ENCODE measurements around the gene ACP6.

ACP6 gene

DNA sequence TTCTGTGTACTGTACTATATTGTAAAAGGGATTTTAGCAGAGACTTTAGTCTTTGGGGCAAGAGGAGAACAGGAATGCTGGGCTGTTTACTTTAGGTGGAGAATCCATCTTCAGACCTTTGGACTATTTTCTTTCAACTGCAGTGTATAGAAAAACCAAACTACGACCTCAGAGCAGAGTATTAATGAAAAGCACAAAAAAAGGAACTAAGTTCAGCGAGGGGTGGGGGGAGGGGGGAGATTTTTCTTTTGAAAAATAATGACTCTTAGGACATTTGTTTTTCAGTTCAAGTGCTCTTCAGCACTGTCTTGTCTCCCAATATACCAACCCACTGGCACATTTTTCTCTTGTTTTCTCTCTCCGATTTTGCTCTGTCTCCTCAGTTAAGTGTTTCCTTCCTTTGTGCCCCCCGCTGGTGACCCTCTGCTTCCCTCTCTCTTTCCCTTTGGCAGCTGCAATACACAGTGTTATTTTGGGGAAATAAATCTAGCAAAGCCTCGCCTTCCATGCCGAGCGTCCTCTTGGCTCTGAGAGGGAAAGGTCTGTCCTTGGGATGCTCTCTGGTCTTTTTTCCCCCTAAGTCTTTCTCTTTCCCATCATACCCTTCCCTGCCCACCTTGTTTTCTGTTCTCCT is 44.8 kb downstream of the ACP6 start:
- no peak for DNase-seq (ENCODE audit: extremely low read depth, insufficient read length)
- Histone ChIP-seq H3K4me3 (replicated peaks; ENCODE audit: low read depth, low read length) (no peak overlapping the region), H3K27me3 (replicated peaks; ENCODE audit: control insufficient read depth, insufficient read depth, low read length) (no peaks in the 10 kb centered on the region), H3K36me3 (ENCODE audit: control insufficient read depth, insufficient read depth, low read length) (peaks cover 4% of the 10 kb centered on the region)
- TF ChIP-seq, protein P1, sequence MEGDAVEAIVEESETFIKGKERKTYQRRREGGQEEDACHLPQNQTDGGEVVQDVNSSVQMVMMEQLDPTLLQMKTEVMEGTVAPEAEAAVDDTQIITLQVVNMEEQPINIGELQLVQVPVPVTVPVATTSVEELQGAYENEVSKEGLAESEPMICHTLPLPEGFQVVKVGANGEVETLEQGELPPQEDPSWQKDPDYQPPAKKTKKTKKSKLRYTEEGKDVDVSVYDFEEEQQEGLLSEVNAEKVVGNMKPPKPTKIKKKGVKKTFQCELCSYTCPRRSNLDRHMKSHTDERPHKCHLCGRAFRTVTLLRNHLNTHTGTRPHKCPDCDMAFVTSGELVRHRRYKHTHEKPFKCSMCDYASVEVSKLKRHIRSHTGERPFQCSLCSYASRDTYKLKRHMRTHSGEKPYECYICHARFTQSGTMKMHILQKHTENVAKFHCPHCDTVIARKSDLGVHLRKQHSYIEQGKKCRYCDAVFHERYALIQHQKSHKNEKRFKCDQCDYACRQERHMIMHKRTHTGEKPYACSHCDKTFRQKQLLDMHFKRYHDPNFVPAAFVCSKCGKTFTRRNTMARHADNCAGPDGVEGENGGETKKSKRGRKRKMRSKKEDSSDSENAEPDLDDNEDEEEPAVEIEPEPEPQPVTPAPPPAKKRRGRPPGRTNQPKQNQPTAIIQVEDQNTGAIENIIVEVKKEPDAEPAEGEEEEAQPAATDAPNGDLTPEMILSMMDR (IDR thresholded peaks at IDR 0.05; ENCODE audit: insufficient read depth, low read length, poor library complexity, severe bottlenecking): no peak

DNA sequence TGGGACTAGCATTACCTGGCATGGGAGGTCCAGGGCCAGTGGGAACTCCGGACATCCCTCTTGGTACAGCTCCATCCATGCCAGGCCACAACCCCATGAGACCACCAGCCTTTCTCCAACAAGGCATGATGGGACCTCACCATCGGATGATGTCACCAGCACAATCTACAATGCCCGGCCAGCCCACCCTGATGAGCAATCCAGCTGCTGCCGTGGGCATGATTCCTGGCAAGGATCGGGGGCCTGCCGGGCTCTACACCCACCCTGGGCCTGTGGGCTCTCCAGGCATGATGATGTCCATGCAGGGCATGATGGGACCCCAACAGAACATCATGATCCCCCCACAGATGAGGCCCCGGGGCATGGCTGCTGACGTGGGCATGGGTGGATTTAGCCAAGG is 45.8 kb downstream of the ACP6 start:
- TF ChIP-seq, protein P1 (IDR thresholded peaks at IDR 0.05; ENCODE audit: insufficient read depth, low read length, poor library complexity, severe bottlenecking): no peak
- no peak for DNase-seq (ENCODE audit: extremely low read depth, insufficient read length)
- Histone ChIP-seq H3K4me3 (replicated peaks; ENCODE audit: low read depth, low read length) (no peak overlapping the region), H3K27me3 (replicated peaks; ENCODE audit: control insufficient read depth, insufficient read depth, low read length) (no peaks in the 10 kb centered on the region), H3K36me3 (ENCODE audit: control insufficient read depth, insufficient read depth, low read length) (peaks cover 8% of the 10 kb centered on the region)

DNA sequence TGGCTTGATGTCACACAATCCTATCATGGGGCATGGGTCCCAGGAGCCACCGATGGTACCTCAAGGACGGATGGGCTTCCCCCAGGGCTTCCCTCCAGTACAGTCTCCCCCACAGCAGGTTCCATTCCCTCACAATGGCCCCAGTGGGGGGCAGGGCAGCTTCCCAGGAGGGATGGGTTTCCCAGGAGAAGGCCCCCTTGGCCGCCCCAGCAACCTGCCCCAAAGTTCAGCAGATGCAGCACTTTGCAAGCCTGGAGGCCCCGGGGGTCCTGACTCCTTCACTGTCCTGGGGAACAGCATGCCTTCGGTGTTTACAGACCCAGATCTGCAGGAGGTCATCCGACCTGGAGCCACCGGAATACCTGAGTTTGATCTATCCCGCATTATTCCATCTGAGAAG is 46.3 kb downstream of the ACP6 start:
- TF ChIP-seq, protein P1 (IDR thresholded peaks at IDR 0.05; ENCODE audit: insufficient read depth, low read length, poor library complexity, severe bottlenecking): no peak
- H3K4me3 ChIP-seq (replicated peaks; ENCODE audit: low read depth, low read length): no peak overlapping the region
- no peak for DNase-seq (ENCODE audit: extremely low read depth, insufficient read length)
- no peaks in the 10 kb centered on the region for H3K27me3 ChIP-seq (replicated peaks; ENCODE audit: control insufficient read depth, insufficient read depth, low read length)
- H3K36me3 ChIP-seq (ENCODE audit: control insufficient read depth, insufficient read depth, low read length): peaks cover 13% of the 10 kb centered on the region

DNA sequence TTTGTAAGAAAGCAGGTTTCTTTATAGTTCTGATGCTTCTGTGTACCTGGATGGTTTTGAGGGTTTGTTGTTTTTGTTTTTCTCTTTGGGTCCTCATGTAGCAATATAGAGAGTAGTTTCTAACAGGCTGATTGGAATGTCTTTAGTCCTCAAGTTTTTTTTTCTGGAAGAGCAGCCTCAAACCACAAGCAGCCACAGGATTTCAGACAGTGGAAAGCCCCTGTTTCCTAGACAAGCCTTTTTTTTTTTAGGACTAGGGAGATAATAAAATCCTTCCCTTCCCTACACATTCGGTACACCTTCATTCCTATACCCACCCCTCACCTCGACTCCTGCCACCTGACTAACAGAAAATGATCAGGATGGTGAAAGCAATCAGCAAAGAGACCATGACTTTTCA is 47.6 kb downstream of the ACP6 start:
- Histone ChIP-seq H3K27me3 (replicated peaks; ENCODE audit: control insufficient read depth, insufficient read depth, low read length) (no peaks in the 10 kb centered on the region), H3K36me3 (ENCODE audit: control insufficient read depth, insufficient read depth, low read length) (peaks cover 14% of the 10 kb centered on the region), H3K4me3 (replicated peaks; ENCODE audit: low read depth, low read length) (no peak overlapping the region)
- TF ChIP-seq, protein P1 (IDR thresholded peaks at IDR 0.05; ENCODE audit: insufficient read depth, low read length, poor library complexity, severe bottlenecking): no peak
- no peak for DNase-seq (ENCODE audit: extremely low read depth, insufficient read length)

DNA sequence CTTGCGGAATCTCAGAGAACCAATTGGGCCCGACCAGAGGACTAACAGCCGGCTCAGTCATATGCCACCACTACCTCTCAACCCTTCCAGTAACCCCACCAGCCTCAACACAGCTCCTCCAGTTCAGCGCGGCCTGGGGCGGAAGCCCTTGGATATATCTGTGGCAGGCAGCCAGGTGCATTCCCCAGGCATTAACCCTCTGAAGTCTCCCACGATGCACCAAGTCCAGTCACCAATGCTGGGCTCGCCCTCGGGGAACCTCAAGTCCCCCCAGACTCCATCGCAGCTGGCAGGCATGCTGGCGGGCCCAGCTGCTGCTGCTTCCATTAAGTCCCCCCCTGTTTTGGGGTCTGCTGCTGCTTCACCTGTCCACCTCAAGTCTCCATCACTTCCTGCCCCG is 49.8 kb downstream of the ACP6 start:
- TF ChIP-seq, protein P1 (IDR thresholded peaks at IDR 0.05; ENCODE audit: insufficient read depth, low read length, poor library complexity, severe bottlenecking): no peak
- no peaks in the 10 kb centered on the region for H3K27me3 ChIP-seq (replicated peaks; ENCODE audit: control insufficient read depth, insufficient read depth, low read length)
- DNase-seq (ENCODE audit: extremely low read depth, insufficient read length): no peak
- H3K36me3 ChIP-seq (ENCODE audit: control insufficient read depth, insufficient read depth, low read length): peaks cover 14% of the 10 kb centered on the region
- no peak overlapping the region for H3K4me3 ChIP-seq (replicated peaks; ENCODE audit: low read depth, low read length)

DNA sequence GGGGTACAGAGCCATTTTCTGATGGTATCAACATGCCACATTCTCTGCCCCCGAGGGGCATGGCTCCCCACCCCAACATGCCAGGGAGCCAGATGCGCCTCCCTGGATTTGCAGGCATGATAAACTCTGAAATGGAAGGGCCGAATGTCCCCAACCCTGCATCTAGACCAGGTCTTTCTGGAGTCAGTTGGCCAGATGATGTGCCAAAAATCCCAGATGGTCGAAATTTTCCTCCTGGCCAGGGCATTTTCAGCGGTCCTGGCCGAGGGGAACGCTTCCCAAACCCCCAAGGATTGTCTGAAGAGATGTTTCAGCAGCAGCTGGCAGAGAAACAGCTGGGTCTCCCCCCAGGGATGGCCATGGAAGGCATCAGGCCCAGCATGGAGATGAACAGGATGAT is 50.6 kb downstream of the ACP6 start:
- TF ChIP-seq, protein P1 (IDR thresholded peaks at IDR 0.05; ENCODE audit: insufficient read depth, low read length, poor library complexity, severe bottlenecking): no peak
- DNase-seq (ENCODE audit: extremely low read depth, insufficient read length): no peak
- Histone ChIP-seq H3K27me3 (replicated peaks; ENCODE audit: control insufficient read depth, insufficient read depth, low read length) (no peaks in the 10 kb centered on the region), H3K4me3 (replicated peaks; ENCODE audit: low read depth, low read length) (no peak overlapping the region), H3K36me3 (ENCODE audit: control insufficient read depth, insufficient read depth, low read length) (peaks cover 14% of the 10 kb centered on the region)

Measured in GM06990 (cell line).